Measurements from ENCODE around the gene LMO1. TPM values are rescaled to one million over a fixed set of nuclear protein-coding genes. Genes with fewer than 3 reads are reported as not detected.

LMO1 gene
- total RNA-seq, 1 donor from 2014 or later: 2.7 TPM

DNA sequence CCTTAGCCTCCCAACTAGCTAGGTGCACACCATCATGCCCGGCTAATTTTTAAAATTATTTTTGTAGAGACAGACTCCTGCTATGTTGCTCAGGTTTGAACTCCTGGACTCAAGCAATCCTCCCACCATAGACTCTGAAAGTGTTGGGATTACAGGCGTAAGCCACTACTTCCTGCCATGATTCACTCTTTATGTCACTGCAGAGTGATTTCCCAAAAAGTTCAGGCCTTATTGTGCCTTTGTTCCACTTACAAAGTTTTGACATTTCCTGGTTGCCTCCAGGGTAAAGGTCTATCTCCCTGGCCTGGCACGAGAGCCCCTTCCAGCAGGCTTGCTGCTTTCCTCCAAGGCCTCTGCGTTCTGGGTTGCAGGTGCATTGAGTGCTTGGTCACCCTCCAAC lies 50.3 kb downstream of the LMO1 start:
- Mint-ChIP-seq H3K4me1 (ENCODE audit: unreplicated experiment) (no peaks in the 10 kb centered on the region), H3K27ac (no peak overlapping the region)
- no peak for TF ChIP-seq CTCF (conservative IDR thresholded peaks at IDR 0.05)

GRCh38 chr11:8209208-8209807 lies 54.4 kb downstream of the LMO1 start:
- Mint-ChIP-seq H3K4me1 (ENCODE audit: unreplicated experiment) (peaks cover 6% of the 10 kb centered on the region), H3K9me3 (no peaks in the 10 kb centered on the region), H3K36me3 (no peaks in the 10 kb centered on the region), H3K4me3 (no peak overlapping the region), H3K27me3 (peaks cover 24% of the 10 kb centered on the region), H3K27ac (no peak overlapping the region)
- TF ChIP-seq CTCF (conservative IDR thresholded peaks at IDR 0.05): peak; percentile 61
- DNase-seq (ENCODE audit: extremely low spot score, unreplicated experiment): no peak

More for the DNA sequence above, 50.3 kb downstream of the LMO1 start:
- no peak for DNase-seq (ENCODE audit: extremely low spot score, unreplicated experiment)
- Mint-ChIP-seq H3K27me3 (peaks cover 27% of the 10 kb centered on the region), H3K9me3 (no peaks in the 10 kb centered on the region), H3K36me3 (no peaks in the 10 kb centered on the region), H3K4me3 (no peak overlapping the region)

DNA sequence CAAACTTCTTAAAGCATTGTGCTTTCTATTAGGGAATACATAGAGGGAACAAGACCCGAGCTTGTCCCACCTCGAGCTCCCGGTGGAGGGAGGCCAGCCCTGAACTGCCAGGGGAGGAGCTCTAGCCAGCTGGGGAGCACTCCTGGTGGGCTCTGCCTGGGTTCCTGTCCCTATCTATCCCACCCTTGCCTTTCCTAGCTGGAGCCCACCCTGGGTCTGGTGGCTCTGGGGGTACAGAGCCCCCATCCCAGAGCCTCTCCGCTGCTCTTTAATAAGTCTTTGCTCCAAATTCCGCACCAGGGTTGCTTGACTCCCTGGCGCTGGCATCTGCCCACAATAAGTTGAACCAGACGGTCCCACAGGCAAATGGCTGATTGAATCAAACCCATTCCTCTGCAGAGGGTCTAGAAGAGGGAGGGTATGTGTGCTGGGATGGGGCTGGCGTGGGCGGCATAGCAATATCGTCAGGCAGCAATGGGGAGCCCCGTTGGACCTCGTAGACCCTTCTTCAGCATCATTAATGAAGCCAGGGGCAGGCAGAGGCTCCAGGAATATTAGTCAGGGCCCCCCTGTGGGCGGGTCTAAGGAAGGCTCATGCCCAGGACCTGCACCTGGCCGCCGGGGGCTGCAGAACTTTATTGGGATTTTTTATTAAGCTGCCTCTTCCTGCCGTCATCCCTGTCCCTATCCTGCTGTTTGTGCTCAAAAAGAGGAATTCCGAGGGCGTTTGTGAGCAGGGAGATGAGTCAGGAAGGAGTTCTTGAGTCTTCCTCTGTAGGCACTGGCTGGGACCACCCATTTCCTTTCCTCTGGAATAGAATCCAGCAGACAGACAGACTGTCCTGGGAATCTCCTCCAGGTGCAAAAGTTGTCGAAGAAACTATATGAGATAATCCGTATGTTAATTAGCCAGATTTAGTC lies 56.3 kb downstream of the LMO1 start:
- DNase-seq (ENCODE audit: extremely low spot score, unreplicated experiment): no peak
- H3K27me3 Mint-ChIP-seq: peaks cover 20% of the 10 kb centered on the region
- peaks cover 6% of the 10 kb centered on the region for H3K4me1 Mint-ChIP-seq (ENCODE audit: unreplicated experiment)
- H3K36me3 Mint-ChIP-seq: no peaks in the 10 kb centered on the region
- H3K9me3 Mint-ChIP-seq: no peaks in the 10 kb centered on the region
- no peak for TF ChIP-seq CTCF (conservative IDR thresholded peaks at IDR 0.05)
- H3K4me3 Mint-ChIP-seq: no peak overlapping the region
- no peak overlapping the region for H3K27ac Mint-ChIP-seq

DNA sequence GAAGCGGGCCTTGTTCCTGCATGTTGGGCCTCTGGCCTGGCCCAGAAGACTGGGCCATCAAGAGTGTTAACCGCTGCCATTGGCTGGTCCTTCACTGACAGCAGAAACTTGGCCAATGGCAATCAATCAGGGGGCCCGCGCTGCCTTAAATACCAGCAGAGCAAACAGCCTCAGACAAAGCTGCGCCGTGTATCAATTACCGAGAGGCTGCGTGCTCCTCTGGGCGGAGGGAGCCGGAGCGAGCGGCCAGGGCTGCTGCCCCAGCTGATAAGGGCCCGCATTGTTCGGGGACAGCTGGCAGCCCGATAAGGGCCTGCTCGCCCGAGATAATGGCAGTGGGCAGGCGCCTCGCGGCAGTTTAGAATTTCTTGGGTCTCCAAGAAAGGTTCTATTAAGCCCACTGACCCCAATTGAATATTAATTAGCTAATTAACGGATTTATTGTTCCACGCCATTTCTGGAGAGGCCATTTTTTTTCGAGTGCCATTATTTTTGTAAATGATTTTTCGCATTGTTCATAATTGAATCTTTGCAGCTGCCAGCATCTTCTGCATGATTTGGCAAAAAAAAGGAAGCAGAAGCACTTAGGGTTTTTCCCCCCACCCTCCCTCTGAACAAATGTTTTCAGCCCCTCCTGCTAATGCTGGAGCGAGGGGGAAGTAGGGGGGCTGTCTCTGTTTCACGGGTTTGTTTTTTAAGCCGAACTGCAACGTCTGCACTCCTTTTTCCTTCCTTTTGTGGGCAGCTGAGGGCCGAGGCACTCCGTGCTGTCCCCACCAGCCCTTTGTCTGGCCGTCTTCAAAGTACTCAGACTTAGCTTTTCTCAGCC lies 57.2 kb downstream of the LMO1 start:
- TF ChIP-seq CTCF (conservative IDR thresholded peaks at IDR 0.05): no peak
- Mint-ChIP-seq H3K4me1 (ENCODE audit: unreplicated experiment) (peaks cover 6% of the 10 kb centered on the region), H3K4me3 (no peak overlapping the region), H3K27ac (no peak overlapping the region), H3K27me3 (peaks cover 20% of the 10 kb centered on the region), H3K9me3 (no peaks in the 10 kb centered on the region), H3K36me3 (no peaks in the 10 kb centered on the region)
- DNase-seq (ENCODE audit: extremely low spot score, unreplicated experiment): no peak

DNA sequence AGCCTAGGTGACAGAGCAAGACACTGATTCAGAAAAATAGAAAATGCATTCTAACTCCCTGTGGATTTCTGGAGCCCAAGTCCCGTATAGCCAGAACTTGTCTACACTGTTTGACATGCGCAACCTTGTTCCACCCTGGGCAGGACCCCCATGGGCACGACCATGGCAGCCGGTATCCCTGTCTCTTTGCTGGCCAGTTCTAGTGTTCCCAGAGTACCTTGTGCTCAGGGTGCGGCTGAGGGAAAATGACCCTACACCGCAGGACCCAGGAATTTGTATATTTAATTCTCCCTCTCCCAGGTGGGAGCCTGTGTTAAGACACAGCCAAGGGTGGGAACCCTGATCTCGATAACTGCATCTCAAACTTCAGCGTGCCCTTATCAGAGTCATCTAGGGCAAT lies 58.1 kb downstream of the LMO1 start:
- H3K9me3 Mint-ChIP-seq: no peaks in the 10 kb centered on the region
- TF ChIP-seq CTCF (conservative IDR thresholded peaks at IDR 0.05): no peak
- DNase-seq (ENCODE audit: extremely low spot score, unreplicated experiment): no peak
- no peak overlapping the region for H3K4me3 Mint-ChIP-seq
- H3K27ac Mint-ChIP-seq: no peak overlapping the region
- H3K36me3 Mint-ChIP-seq: no peaks in the 10 kb centered on the region
- H3K27me3 Mint-ChIP-seq: peaks cover 14% of the 10 kb centered on the region
- peaks cover 6% of the 10 kb centered on the region for H3K4me1 Mint-ChIP-seq (ENCODE audit: unreplicated experiment)

Measured in type B pancreatic cell (in vitro differentiated cells).